ENCODE results near the gene PIP4K2C. TPM values are rescaled to one million over a fixed set of nuclear protein-coding genes. Genes with fewer than 3 reads are reported as not detected.
"Not testable (repeated sequence)": the region's sequence is repeated elsewhere in the genome, so short reads cannot be mapped to it uniquely, and the experiment has no call there.

Gene PIP4K2C
- polyA plus RNA-seq, 3 donors, result 37.2 to 45.5 (median 37.9) TPM

- DNase-seq, result no peak
Measured at GRCh38 chr12:57553343-57554202, 37.4 kb upstream of the PIP4K2C start.

- no peak for DNase-seq
Measured at GRCh38 chr12:57554453-57554852, 36.5 kb upstream of the PIP4K2C start.

- DNase-seq, result no peak
Measured at GRCh38 chr12:57554897-57555296, 36.1 kb upstream of the PIP4K2C start.

- DNase-seq, result no peak
Measured at GRCh38 chr12:57558864-57559263, 32.1 kb upstream of the PIP4K2C start.

GRCh38 chr12:57560516-57560915 lies 30.5 kb upstream of the PIP4K2C start:
- DNase-seq, result no peak

- DNase-seq, result not testable (repeated sequence)
Measured at GRCh38 chr12:57561117-57561516, 29.9 kb upstream of the PIP4K2C start.

- DNase-seq, result no peak
Measured at GRCh38 chr12:57563358-57563757, 27.6 kb upstream of the PIP4K2C start.

GRCh38 chr12:57564178-57564740 lies 26.7 kb upstream of the PIP4K2C start:
- no peak for DNase-seq

GRCh38 chr12:57568838-57569237 lies 22.2 kb upstream of the PIP4K2C start:
- DNase-seq, result no peak

- no peak for DNase-seq
Measured at GRCh38 chr12:57569858-57570257, 21.1 kb upstream of the PIP4K2C start.

GRCh38 chr12:57570438-57570837 lies 20.6 kb upstream of the PIP4K2C start:
- not testable (repeated sequence) for DNase-seq

GRCh38 chr12:57571926-57572762 lies 18.8 kb upstream of the PIP4K2C start:
- no peak for DNase-seq

GRCh38 chr12:57574795-57575194 lies 16.2 kb upstream of the PIP4K2C start:
- no peak for DNase-seq

GRCh38 chr12:57575771-57576612 lies 15.0 kb upstream of the PIP4K2C start:
- DNase-seq, result no peak

- DNase-seq, result no peak
Measured at GRCh38 chr12:57576613-57577160, 14.3 kb upstream of the PIP4K2C start.

GRCh38 chr12:57577981-57578758 lies 12.8 kb upstream of the PIP4K2C start:
- DNase-seq, result no peak

GRCh38 chr12:57579011-57579410 lies 12.0 kb upstream of the PIP4K2C start:
- DNase-seq, result no peak

GRCh38 chr12:57579677-57580465 lies 11.1 kb upstream of the PIP4K2C start:
- no peak for DNase-seq

GRCh38 chr12:57580466-57580795 lies 10.6 kb upstream of the PIP4K2C start:
- DNase-seq, result no peak

- DNase-seq, result no peak
Measured at GRCh38 chr12:57581802-57582201, 9.2 kb upstream of the PIP4K2C start.
